ENCODE measurements around the gene LTBR. TPM values are rescaled to one million over a fixed set of nuclear protein-coding genes. Genes with fewer than 3 reads are reported as not detected.

The LTBR gene
- total RNA-seq, 5 donors from 2014 or later (not counting 1 experiment from before 2014, with no cell fraction given) = 0.56 to 1.6 (median 1.2) TPM; not detected in 1

- POLR2A ChIA-PET = no interaction called here
- Mint-ChIP-seq H3K27ac (peak overlapping the region; percentile 36 to 85), H3K36me3 (no peaks in the 10 kb centered on the region), H3K9me3 (no peaks in the 10 kb centered on the region), H3K27me3 (peaks cover 7 to 17% of the 10 kb centered on the region in 2 donors), H3K4me1 (peaks cover 27 to 34% (median 28%) of the 10 kb centered on the region in 3 donors), H3K4me3 (peak overlapping the region; percentile 37 to 84 (median 41))
- ATAC-seq (replicated peaks in 1 of 4) (no peak), DNase-seq (no peak)
- H3K27ac ChIP-seq (ENCODE audit: low read length) = no peak overlapping the region
- CTCF ChIA-PET = no interaction called here
- no peak overlapping the region for H3K4me3 ChIP-seq (ENCODE audit: control insufficient read depth in 1 of 2, extremely low read depth in 1 of 2, low read length in 1 of 2)
- no peaks in the 10 kb centered on the region for H3K36me3 ChIP-seq (ENCODE audit: control insufficient read depth in 2 of 2, extremely low read depth in 1 of 2, insufficient read depth in 1 of 2, low read length in 1 of 2)
- H3K9me3 ChIP-seq = no peaks in the 10 kb centered on the region
- peaks cover 0 to 43% of the 10 kb centered on the region in 2 experiments for H3K27me3 ChIP-seq (replicated peaks in 1 of 2; ENCODE audit: control insufficient read depth in 2 of 2, extremely low read depth in 1 of 2, insufficient read depth in 2 of 2, low read length in 1 of 2)
- 70% methylated on average over 2 of the region's 4 CpGs for WGBS (ENCODE audit: insufficient coverage)
- peaks cover 16 to 30% of the 10 kb centered on the region in 2 experiments for H3K4me1 ChIP-seq (ENCODE audit: control insufficient read depth in 1 of 2, extremely low read depth in 1 of 2, insufficient read depth in 2 of 2, low read length in 2 of 2)
These were observed 6.3 kb upstream of the LTBR start for GRCh38 chr12:6377667-6377994.

GRCh38 chr12:6378709-6379472, 5.1 kb upstream of the LTBR start:
- H3K27ac Mint-ChIP-seq = no peak overlapping the region

GRCh38 chr12:6380141-6381121, 3.5 kb upstream of the LTBR start:
- ChIA-PET CTCF (no interaction called here), POLR2A (interaction anchor here in 1 of 2 donors (0.6 kb wide), 1 partner anchor 9 kb away, joined by 3 read pairs; no protein-coding TSS in a partner anchor)
- Histone ChIP-seq H3K36me3 (ENCODE audit: control insufficient read depth in 2 of 2, extremely low read depth in 1 of 2, insufficient read depth in 1 of 2, low read length in 1 of 2) (no peaks in the 10 kb centered on the region), H3K4me1 (ENCODE audit: control insufficient read depth in 1 of 2, extremely low read depth in 1 of 2, insufficient read depth in 2 of 2, low read length in 2 of 2) (peaks cover 16 to 33% of the 10 kb centered on the region in 2 experiments), H3K9me3 (no peaks in the 10 kb centered on the region), H3K27me3 (replicated peaks in 1 of 2; ENCODE audit: control insufficient read depth in 2 of 2, extremely low read depth in 1 of 2, insufficient read depth in 2 of 2, low read length in 1 of 2) (peaks cover 0 to 59% of the 10 kb centered on the region in 2 experiments), H3K4me3 (ENCODE audit: control insufficient read depth in 1 of 2, extremely low read depth in 1 of 2, low read length in 1 of 2) (no peak overlapping the region), H3K27ac (ENCODE audit: low read length) (no peak overlapping the region)
- H3K9me3 Mint-ChIP-seq = no peaks in the 10 kb centered on the region
- 89% methylated on average over 5 of the region's 14 CpGs for WGBS (ENCODE audit: insufficient coverage)
- no peaks in the 10 kb centered on the region for H3K36me3 Mint-ChIP-seq
- no peak for ATAC-seq (replicated peaks in 1 of 4)
- H3K4me3 Mint-ChIP-seq = no peak overlapping the region
- H3K27ac Mint-ChIP-seq = no peak overlapping the region
- DNase-seq = no peak
- H3K27me3 Mint-ChIP-seq = peaks cover 16 to 31% of the 10 kb centered on the region in 2 donors
- H3K4me1 Mint-ChIP-seq = peaks cover 24 to 31% (median 29%) of the 10 kb centered on the region in 3 donors

More at GRCh38 chr12:6378709-6379472, 5.1 kb upstream of the LTBR start:
- DNase-seq = no peak
- Histone ChIP-seq H3K27me3 (replicated peaks in 1 of 2; ENCODE audit: control insufficient read depth in 2 of 2, extremely low read depth in 1 of 2, insufficient read depth in 2 of 2, low read length in 1 of 2) (peaks cover 0 to 55% of the 10 kb centered on the region in 2 experiments), H3K36me3 (ENCODE audit: control insufficient read depth in 2 of 2, extremely low read depth in 1 of 2, insufficient read depth in 1 of 2, low read length in 1 of 2) (no peaks in the 10 kb centered on the region), H3K9me3 (no peaks in the 10 kb centered on the region), H3K27ac (ENCODE audit: low read length) (no peak overlapping the region), H3K4me3 (ENCODE audit: control insufficient read depth in 1 of 2, extremely low read depth in 1 of 2, low read length in 1 of 2) (no peak overlapping the region), H3K4me1 (ENCODE audit: control insufficient read depth in 1 of 2, extremely low read depth in 1 of 2, insufficient read depth in 2 of 2, low read length in 2 of 2) (peaks cover 16 to 32% of the 10 kb centered on the region in 2 experiments)
- H3K27me3 Mint-ChIP-seq = peaks cover 13 to 21% of the 10 kb centered on the region in 2 donors
- H3K9me3 Mint-ChIP-seq = no peaks in the 10 kb centered on the region
- H3K36me3 Mint-ChIP-seq = no peaks in the 10 kb centered on the region
- POLR2A ChIA-PET = no interaction called here
- CTCF ChIA-PET = interaction anchor here in 1 of 2 donors (0.7 kb wide), 1 partner anchor 14 kb away, joined by 5 read pairs; no protein-coding TSS in a partner anchor
- peaks cover 24 to 33% (median 30%) of the 10 kb centered on the region in 3 donors for H3K4me1 Mint-ChIP-seq
- ATAC-seq (replicated peaks in 1 of 4) = no peak
- H3K4me3 Mint-ChIP-seq = no peak overlapping the region
- WGBS (ENCODE audit: insufficient coverage) = 92% methylated on average over 6 of the region's 13 CpGs

- no peak overlapping the region for H3K4me3 Mint-ChIP-seq
- peaks cover 0 to 56% of the 10 kb centered on the region in 2 experiments for H3K27me3 ChIP-seq (replicated peaks in 1 of 2; ENCODE audit: control insufficient read depth in 2 of 2, extremely low read depth in 1 of 2, insufficient read depth in 2 of 2, low read length in 1 of 2)
- POLR2A ChIA-PET = no interaction called here
- peaks cover 2 to 15% of the 10 kb centered on the region in 2 experiments for H3K4me1 ChIP-seq (ENCODE audit: control insufficient read depth in 1 of 2, extremely low read depth in 1 of 2, insufficient read depth in 2 of 2, low read length in 2 of 2)
- H3K36me3 ChIP-seq (ENCODE audit: control insufficient read depth in 2 of 2, extremely low read depth in 1 of 2, insufficient read depth in 1 of 2, low read length in 1 of 2) = no peaks in the 10 kb centered on the region
- no peaks in the 10 kb centered on the region for H3K36me3 Mint-ChIP-seq
- peaks cover 8 to 12% (median 9%) of the 10 kb centered on the region in 3 donors for H3K4me1 Mint-ChIP-seq
- no peak overlapping the region for H3K4me3 ChIP-seq (ENCODE audit: control insufficient read depth in 1 of 2, extremely low read depth in 1 of 2, low read length in 1 of 2)
- CTCF ChIA-PET = no interaction called here
- DNase-seq (no peak), ATAC-seq (replicated peaks in 1 of 4) (no peak)
- peaks cover 16 to 32% of the 10 kb centered on the region in 2 donors for H3K27me3 Mint-ChIP-seq
- H3K27ac Mint-ChIP-seq = no peak overlapping the region
- H3K9me3 Mint-ChIP-seq = no peaks in the 10 kb centered on the region
- no peak overlapping the region for H3K27ac ChIP-seq (ENCODE audit: low read length)
- no peaks in the 10 kb centered on the region for H3K9me3 ChIP-seq
- WGBS (ENCODE audit: insufficient coverage) = no CpG with 5 or more reads among the region's 7 CpGs
These were observed 1.6 kb upstream of the LTBR start for GRCh38 chr12:6382371-6382770.

GRCh38 chr12:6382982-6383381, 980 bp upstream of the LTBR start:
- Mint-ChIP-seq H3K9me3 (no peaks in the 10 kb centered on the region), H3K4me1 (peaks cover 3 to 7% (median 5%) of the 10 kb centered on the region in 3 donors), H3K4me3 (peak overlapping the region in 1 of 3 donors; percentile 57), H3K36me3 (no peaks in the 10 kb centered on the region), H3K27ac (no peak overlapping the region), H3K27me3 (peaks cover 16 to 32% of the 10 kb centered on the region in 2 donors)
- Histone ChIP-seq H3K4me3 (ENCODE audit: control insufficient read depth in 1 of 2, extremely low read depth in 1 of 2, low read length in 1 of 2) (no peak overlapping the region), H3K27ac (ENCODE audit: low read length) (no peak overlapping the region), H3K9me3 (no peaks in the 10 kb centered on the region), H3K36me3 (ENCODE audit: control insufficient read depth in 2 of 2, extremely low read depth in 1 of 2, insufficient read depth in 1 of 2, low read length in 1 of 2) (no peaks in the 10 kb centered on the region), H3K4me1 (ENCODE audit: control insufficient read depth in 1 of 2, extremely low read depth in 1 of 2, insufficient read depth in 2 of 2, low read length in 2 of 2) (peaks cover 0 to 12% of the 10 kb centered on the region in 2 experiments), H3K27me3 (replicated peaks in 1 of 2; ENCODE audit: control insufficient read depth in 2 of 2, extremely low read depth in 1 of 2, insufficient read depth in 2 of 2, low read length in 1 of 2) (peaks cover 0 to 56% of the 10 kb centered on the region in 2 experiments)
- no peak for ATAC-seq (replicated peaks in 1 of 4)
- DNase-seq = no peak
- ChIA-PET CTCF (no interaction called here), POLR2A (no interaction called here)
- WGBS (ENCODE audit: insufficient coverage) = 79% methylated on average over 3 of the region's 6 CpGs
